ENCODE data around the gene CAMSAP3.
"Not testable (repeated sequence)": the region's sequence is repeated elsewhere in the genome, so short reads cannot be mapped to it uniquely, and the experiment has no call there.

CAMSAP3 gene

DNA sequence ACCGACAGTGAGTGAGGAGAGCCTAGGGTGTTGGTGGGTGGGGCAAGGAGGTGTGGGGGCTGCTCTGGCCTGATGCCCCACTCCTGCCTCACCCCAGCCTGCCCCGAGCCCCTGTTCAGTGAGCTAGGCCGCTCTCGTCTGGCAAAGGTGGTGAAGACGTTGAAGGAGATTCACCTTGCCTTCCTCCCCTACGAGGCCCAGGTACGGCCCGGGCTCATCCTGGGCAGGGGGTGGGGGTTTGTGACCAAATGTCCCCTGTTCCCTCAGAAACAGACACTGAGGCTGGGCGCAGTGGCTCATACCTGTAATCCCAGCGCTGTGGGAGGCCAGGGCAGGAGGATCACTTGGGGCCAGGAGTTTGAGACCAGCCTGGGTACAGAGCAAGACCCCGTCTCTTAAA lies 45.1 kb downstream of the CAMSAP3 start:
- DNase-seq (ENCODE audit: low spot score in 2 of 2) (no peak), ATAC-seq (ENCODE audit: low read depth) (no peak)
- Mint-ChIP-seq H3K4me1 (peaks cover 27% of the 10 kb centered on the region), H3K36me3 (peaks cover 15% of the 10 kb centered on the region), H3K9me3 (peaks cover 1% of the 10 kb centered on the region), H3K4me3 (no peak overlapping the region), H3K27me3 (no peaks in the 10 kb centered on the region), H3K27ac (no peak overlapping the region)

DNA sequence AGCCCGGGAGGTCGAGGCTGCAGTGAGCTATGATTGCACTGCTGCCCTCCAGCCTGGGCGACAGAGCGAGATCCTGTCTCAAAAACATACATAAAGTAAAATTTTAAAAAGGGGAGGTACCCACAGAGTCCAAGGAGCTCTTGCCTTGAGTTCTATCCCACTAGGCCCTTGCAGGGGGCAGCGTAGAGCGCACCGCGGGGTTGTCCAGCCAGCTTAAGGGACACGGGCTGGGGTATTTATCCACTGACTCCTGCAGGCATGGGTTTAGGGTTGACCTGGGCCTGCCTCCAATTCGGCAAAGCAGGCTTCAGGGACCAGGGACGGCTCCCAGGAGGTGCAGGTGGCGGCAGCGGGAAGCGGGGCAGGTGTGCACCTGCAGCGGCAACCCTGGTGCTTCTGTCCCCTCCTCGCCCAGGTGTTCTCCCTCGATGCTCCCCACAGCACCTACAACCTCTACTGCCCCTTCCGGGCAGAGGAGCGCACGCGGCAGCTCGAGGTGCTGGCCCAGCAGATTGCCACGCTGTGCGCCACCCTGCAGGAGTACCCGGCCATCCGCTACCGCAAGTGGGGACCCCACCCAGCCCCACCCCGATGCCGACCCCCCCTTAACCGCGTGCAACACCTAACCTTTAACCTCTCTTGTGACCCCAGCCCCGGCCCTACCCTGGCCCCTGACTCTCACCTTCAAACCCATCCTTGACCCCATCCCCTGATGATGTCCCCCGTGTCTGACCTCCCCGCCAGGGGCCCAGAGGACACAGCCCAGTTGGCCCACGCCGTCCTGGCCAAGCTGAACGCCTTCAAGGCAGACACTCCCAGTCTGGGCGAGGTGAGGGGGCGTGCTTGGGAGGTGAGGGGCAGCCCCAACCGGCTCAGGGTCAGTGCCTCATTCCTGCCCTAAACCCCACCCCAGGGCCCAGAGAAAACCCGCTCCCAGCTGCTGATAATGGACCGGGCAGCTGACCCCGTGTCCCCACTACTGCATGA lies 45.9 kb downstream of the CAMSAP3 start:
- Mint-ChIP-seq H3K4me1 (peaks cover 25% of the 10 kb centered on the region), H3K4me3 (no peak overlapping the region), H3K27ac (no peak overlapping the region), H3K36me3 (peaks cover 18% of the 10 kb centered on the region), H3K27me3 (no peaks in the 10 kb centered on the region), H3K9me3 (peaks cover 1% of the 10 kb centered on the region)
- ATAC-seq (ENCODE audit: low read depth) (no peak), DNase-seq (ENCODE audit: low spot score in 2 of 2) (no peak)

DNA sequence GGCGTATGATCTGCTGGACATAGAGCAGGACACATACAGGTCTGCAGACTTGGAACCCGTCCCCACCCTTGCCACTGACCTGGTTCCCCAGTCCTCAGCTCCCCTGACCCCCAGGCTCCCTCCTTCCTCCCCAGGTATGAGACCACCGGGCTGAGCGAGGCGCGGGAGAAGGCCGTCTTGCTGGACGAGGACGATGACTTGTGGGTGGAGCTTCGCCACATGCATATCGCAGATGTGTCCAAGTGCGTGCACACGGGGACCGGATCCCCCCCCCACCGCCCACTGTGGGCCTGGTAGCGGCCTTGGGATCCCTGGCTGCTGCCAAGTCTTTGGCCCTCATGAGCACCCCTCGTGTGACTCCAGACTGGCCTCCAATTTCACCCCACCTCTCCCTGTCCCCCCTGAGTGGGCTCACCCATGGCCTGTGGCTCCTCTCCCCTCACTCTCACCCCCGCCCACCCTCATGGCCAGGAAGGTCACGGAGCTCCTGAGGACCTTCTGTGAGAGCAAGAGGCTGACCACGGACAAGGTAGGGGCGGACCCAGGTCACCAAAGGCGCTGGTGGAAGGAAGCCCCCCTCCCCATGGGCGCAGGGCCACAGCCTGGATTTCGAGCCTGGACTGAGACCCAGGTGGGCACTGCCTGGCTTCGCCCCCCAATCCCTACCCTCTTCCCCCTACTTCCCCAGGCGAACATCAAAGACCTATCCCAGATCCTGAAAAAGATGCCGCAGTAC lies 46.8 kb downstream of the CAMSAP3 start:
- no peak for ATAC-seq (ENCODE audit: low read depth)
- no peak overlapping the region for H3K4me3 Mint-ChIP-seq
- H3K9me3 Mint-ChIP-seq = peaks cover 1% of the 10 kb centered on the region
- H3K27me3 Mint-ChIP-seq = no peaks in the 10 kb centered on the region
- H3K36me3 Mint-ChIP-seq = peaks cover 18% of the 10 kb centered on the region
- peaks cover 21% of the 10 kb centered on the region for H3K4me1 Mint-ChIP-seq
- DNase-seq (ENCODE audit: low spot score in 2 of 2) = no peak
- no peak overlapping the region for H3K27ac Mint-ChIP-seq

DNA sequence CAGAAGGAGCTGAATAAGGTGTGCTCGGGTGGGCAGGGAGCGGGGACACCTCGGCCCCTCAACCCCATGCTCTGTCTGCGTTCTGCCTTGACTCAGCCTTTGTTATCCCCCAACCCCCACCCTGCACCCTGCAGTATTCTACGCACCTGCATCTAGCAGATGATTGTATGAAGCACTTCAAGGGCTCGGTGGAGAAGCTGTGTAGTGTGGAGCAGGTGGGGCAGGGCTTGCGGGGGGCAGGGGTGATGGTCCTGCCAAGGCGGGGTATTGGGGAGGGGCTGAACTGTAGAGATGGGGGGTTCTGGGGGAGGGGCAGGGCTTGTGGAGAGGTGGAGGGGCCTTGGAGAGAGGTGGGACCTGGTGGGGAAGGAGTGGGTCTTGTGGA lies 47.4 kb downstream of the CAMSAP3 start:
- Mint-ChIP-seq H3K4me3 (no peak overlapping the region), H3K4me1 (peaks cover 21% of the 10 kb centered on the region), H3K27ac (no peak overlapping the region), H3K9me3 (peaks cover 1% of the 10 kb centered on the region), H3K27me3 (no peaks in the 10 kb centered on the region), H3K36me3 (peaks cover 20% of the 10 kb centered on the region)
- DNase-seq (ENCODE audit: low spot score in 2 of 2) (no peak), ATAC-seq (ENCODE audit: low read depth) (no peak)

DNA sequence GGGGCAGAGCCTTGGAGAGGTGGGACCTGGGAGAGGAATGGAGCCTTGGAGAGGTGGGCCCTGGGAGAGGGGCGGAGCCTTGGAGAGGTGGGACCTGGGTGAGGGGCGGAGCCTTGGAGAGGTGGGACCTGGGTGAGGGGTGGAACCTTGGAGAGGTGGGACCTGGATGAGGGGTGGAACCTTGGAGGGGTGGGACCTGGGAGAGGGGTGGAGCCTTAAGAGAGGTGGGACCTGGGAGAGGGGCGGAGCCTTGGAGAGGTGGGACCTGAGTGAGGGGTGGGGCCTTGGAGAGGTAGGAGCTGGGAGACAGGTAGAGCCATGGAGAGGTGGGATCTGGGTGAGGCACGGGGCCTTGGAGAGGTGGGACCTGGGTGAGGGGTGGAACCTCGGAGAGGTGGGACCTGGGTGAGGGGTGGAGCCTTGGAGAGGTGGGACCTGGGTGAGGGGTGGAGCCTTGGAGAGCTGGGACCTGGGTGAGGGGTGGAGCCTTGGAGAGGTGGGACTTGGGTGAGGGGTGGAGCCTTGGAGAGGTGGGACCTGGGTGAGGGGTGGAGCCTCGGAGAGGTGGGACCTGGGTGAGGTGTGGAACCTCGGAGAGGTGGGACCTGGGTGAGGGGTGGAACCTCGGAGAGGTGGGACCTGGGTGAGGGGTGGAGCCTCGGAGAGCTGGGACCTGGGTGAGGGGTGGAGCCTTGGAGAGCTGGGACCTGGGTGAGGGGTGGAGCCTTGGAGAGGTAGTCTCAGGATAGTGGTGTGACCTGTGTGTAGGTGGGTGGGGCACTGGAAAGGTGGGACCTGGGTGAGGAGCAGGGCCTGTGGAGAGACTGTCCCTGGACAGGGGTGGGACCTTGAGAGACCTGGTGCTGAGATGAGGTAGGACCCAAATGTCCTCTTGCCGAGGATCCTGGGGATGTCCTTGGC lies 48.2 kb downstream of the CAMSAP3 start:
- H3K9me3 Mint-ChIP-seq; H3K27ac Mint-ChIP-seq; H3K4me3 Mint-ChIP-seq; ATAC-seq (ENCODE audit: low read depth); DNase-seq (ENCODE audit: low spot score in 2 of 2); H3K27me3 Mint-ChIP-seq: not testable (repeated sequence)
- peaks cover 20% of the 10 kb centered on the region for H3K36me3 Mint-ChIP-seq
- peaks cover 19% of the 10 kb centered on the region for H3K4me1 Mint-ChIP-seq

DNA sequence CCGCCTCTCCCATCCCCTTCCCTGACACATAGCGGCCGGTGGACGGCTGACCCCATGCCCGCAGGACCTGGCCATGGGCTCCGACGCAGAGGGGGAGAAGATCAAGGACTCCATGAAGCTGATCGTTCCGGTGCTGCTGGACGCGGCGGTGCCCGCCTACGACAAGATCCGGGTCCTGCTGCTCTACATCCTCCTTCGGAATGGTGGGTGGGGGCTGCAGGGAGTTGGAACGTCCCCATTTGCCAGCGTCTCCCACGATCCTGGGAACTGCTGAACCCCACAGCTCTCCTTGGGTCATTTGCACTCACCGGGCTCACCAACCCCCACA lies 48.9 kb downstream of the CAMSAP3 start:
- DNase-seq (ENCODE audit: low spot score in 2 of 2) = no peak
- no peak overlapping the region for H3K27ac Mint-ChIP-seq
- H3K4me1 Mint-ChIP-seq = peaks cover 17% of the 10 kb centered on the region
- no peak for ATAC-seq (ENCODE audit: low read depth)
- H3K36me3 Mint-ChIP-seq = peaks cover 20% of the 10 kb centered on the region
- no peak overlapping the region for H3K4me3 Mint-ChIP-seq
- peaks cover 1% of the 10 kb centered on the region for H3K9me3 Mint-ChIP-seq
- no peaks in the 10 kb centered on the region for H3K27me3 Mint-ChIP-seq

DNA sequence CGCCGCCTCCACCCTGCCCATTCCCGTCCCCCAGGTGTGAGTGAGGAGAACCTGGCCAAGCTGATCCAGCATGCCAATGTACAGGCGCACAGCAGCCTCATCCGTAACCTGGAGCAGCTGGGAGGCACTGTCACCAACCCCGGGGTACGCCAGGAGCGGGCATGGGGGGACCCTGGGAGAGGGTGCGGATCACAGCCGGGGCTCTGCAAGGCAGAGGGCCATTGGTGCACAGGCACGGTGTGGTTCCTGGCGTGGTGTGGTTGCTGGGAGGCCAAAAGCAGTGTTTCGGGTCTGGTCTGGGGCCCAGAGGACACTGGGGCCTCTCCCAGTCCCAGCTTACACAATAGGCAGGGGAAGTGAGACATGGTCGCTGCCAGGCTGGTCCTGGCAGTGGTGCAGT lies 49.5 kb downstream of the CAMSAP3 start:
- Mint-ChIP-seq H3K4me3 (no peak overlapping the region), H3K27ac (no peak overlapping the region)

DNA sequence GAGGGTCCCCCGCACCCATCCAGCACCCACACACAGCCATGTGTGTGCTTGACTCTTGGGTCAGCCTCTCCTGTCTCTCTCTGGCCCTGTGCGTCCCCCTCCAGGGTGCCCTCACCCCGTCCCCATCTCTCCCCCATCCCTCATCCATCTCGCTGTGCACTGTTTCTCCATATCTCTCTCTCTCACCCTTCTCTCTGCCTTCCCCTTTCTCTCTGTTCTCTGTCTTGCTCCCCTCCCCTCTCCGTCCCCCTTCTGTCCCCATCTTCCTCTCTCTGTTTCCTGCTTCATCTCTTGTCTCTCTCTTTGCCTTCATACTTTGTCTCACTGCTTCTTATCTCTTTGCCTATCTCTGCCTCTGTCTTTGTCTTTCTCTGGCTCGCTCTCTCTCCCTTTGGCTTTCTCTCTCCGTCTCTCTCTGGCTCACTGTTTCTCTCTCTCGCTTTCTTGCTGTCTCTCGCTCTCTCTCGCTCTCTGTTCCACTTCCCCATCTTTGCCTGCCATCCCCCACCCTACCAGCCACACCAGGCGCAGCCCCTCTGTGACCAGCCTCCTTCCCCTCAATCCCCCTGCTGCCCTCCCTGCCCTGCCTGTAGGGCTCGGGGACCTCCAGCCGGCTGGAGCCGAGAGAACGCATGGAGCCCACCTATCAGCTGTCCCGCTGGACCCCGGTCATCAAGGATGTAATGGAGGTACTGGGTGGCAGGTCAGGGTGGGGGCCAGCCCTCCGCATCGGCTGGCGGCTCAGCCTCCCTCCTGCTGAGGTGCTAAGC lies 50.2 kb downstream of the CAMSAP3 start:
- no peak overlapping the region for H3K4me3 Mint-ChIP-seq
- ATAC-seq (ENCODE audit: low read depth) (no peak), DNase-seq (ENCODE audit: low spot score in 2 of 2) (no peak)
- no peaks in the 10 kb centered on the region for H3K9me3 Mint-ChIP-seq
- H3K27ac Mint-ChIP-seq = peak overlapping the region; percentile 15
- no peaks in the 10 kb centered on the region for H3K27me3 Mint-ChIP-seq
- H3K36me3 Mint-ChIP-seq = peaks cover 12% of the 10 kb centered on the region
- H3K4me1 Mint-ChIP-seq = peaks cover 7% of the 10 kb centered on the region

More for the DNA sequence above, 49.5 kb downstream of the CAMSAP3 start:
- Mint-ChIP-seq H3K36me3 (peaks cover 15% of the 10 kb centered on the region), H3K27me3 (no peaks in the 10 kb centered on the region), H3K4me1 (peaks cover 10% of the 10 kb centered on the region), H3K9me3 (no peaks in the 10 kb centered on the region)
- ATAC-seq (ENCODE audit: low read depth) = no peak
- no peak for DNase-seq (ENCODE audit: low spot score in 2 of 2)

DNA sequence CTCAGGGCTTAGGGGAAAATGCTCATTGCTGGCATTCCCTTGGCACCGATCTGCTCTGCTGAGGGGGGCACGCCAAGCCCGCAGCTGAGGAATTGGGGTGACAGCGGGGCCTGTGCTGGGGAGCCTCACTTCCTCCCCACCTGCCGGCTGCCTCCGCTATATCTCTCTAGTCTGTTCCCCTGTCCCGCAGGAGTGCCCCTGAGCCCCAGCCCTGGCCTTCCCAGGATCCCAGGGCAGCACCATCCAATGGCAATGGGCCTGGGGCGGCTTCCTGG lies 50.7 kb downstream of the CAMSAP3 start:
- no peak for ATAC-seq (ENCODE audit: low read depth)
- Mint-ChIP-seq H3K27me3 (no peaks in the 10 kb centered on the region), H3K36me3 (peaks cover 12% of the 10 kb centered on the region), H3K4me1 (peaks cover 7% of the 10 kb centered on the region), H3K4me3 (no peak overlapping the region), H3K9me3 (no peaks in the 10 kb centered on the region), H3K27ac (no peak overlapping the region)
- no peak for DNase-seq (ENCODE audit: low spot score in 2 of 2)

DNA sequence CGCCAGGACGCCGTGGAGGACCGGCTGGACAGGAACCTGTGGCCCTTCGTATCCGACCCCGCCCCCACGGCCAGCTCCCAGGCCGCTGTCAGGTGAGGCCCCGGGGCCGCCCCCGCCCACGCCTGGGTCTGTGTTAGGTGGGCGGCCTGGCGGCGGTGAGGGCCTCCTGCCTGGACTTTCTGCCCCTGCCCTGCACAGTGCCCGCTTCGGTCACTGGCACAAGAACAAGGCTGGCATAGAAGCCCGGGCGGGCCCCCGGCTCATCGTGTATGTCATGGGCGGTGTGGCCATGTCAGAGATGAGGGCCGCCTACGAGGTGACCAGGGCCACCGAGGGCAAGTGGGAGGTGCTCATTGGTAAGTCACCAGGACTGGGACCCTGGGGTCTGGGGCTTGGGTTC lies 51.5 kb downstream of the CAMSAP3 start:
- Mint-ChIP-seq H3K9me3 (no peaks in the 10 kb centered on the region), H3K36me3 (peaks cover 12% of the 10 kb centered on the region), H3K27me3 (no peaks in the 10 kb centered on the region), H3K4me1 (peaks cover 9% of the 10 kb centered on the region), H3K4me3 (no peak overlapping the region), H3K27ac (no peak overlapping the region)
- DNase-seq (ENCODE audit: low spot score in 2 of 2) = no peak
- no peak for ATAC-seq (ENCODE audit: low read depth)

DNA sequence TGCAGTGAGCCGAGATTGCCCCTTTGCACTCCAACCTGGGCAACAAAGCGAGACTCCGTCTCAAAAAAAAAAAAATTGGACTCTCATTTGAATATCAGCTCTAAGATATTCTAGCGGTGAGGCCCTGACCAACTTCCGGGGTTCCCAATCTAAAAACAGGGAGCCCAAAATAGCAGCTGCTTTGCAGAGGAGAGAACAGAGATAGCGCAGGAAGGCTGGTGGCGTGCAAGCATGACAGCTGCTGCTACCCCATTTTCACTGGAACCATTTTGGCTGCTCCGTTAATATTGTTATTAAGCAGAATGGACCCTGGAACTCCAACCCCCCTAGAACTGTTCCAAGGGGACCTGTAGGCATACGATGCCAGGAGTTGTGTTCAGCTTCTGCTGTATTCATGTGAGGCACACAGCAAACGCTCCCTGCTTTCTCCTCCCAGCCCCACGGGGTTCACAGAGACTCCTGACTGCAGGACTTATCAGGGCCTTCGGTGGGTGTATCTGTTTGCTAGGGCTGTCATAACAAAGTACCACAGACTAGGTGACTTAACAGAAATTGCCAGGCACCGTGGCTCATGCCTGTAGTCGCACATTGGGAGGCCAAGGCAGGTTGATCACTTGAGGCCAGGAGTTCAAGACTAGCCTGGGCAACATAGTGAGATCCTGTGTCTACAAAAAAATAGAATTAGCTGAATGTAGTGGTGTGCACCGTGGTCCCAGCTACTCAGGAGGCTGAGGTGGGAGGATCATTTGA lies 52.8 kb downstream of the CAMSAP3 start:
- Mint-ChIP-seq H3K9me3 (no peaks in the 10 kb centered on the region), H3K27ac (no peak overlapping the region), H3K4me3 (no peak overlapping the region), H3K27me3 (no peaks in the 10 kb centered on the region), H3K36me3 (peaks cover 12% of the 10 kb centered on the region), H3K4me1 (peaks cover 11% of the 10 kb centered on the region)
- ATAC-seq (ENCODE audit: low read depth) = no peak
- DNase-seq (ENCODE audit: low spot score in 2 of 2) = no peak

DNA sequence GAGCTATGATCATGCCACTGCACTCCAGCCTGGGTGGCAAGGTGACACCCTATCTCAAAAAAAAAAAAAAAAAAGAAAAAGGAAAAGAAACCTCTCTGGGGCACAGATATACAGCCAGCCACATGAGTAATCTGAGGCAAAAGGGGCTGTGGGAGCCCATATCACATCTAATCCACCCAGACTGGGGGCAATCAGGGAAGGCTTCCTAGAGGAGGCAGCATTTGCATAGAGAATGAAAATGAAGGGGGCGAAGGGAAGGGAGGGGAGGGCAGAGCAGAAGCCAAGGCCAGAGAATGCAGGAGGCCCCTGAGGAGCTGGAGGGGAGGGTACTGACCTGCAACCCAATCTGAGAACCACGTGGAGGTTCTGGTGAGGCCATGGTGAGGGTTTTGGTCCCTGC lies 54.5 kb downstream of the CAMSAP3 start:
- Mint-ChIP-seq H3K36me3 (peaks cover 8% of the 10 kb centered on the region), H3K27ac (no peak overlapping the region), H3K4me3 (no peak overlapping the region), H3K4me1 (peaks cover 11% of the 10 kb centered on the region), H3K27me3 (no peaks in the 10 kb centered on the region), H3K9me3 (no peaks in the 10 kb centered on the region)
- DNase-seq (ENCODE audit: low spot score in 2 of 2) = no peak
- no peak for ATAC-seq (ENCODE audit: low read depth)
